ACC112 (cell line): Measurements from ENCODE around the gene ANK3.

Source experiments
- H2AFZ ChIP-seq: fragments of 200-600 bp; sonication (generic); one replicate; pipeline ENCODE4 v1.6.0; 2017; ENCODE audit warnings: antibody characterized with exemption, low read length; ENCODE audit not compliant: unreplicated experiment
- H3K27ac ChIP-seq: fragments of 200-600 bp; sonication (generic); 2 replicates; pipeline ENCODE4 v1.5.1; 2014; ENCODE audit warnings: low read depth, mild to moderate bottlenecking, antibody characterized with exemption, low read length, moderate library complexity
- H3K27me3 ChIP-seq: fragments of 200-600 bp; sonication (generic); 2 replicates; pipeline ENCODE4 v1.6.1; 2014; ENCODE audit warnings: mild to moderate bottlenecking, antibody characterized with exemption, low read length, moderate library complexity, mixed read lengths; ENCODE audit not compliant: insufficient read depth
- H3K36me3 ChIP-seq: fragments of 200-600 bp; sonication (generic); 2 replicates; pipeline ENCODE4 v1.6.1; 2016; ENCODE audit warnings: mild to moderate bottlenecking, antibody characterized with exemption, low read length, moderate library complexity, mixed read lengths; ENCODE audit not compliant: insufficient read depth
- H3K4me1 ChIP-seq: fragments of 200-600 bp; sonication (generic); one replicate; pipeline ENCODE4 v1.6.1; 2016; ENCODE audit warnings: low read length, mixed read lengths; ENCODE audit not compliant: insufficient read depth, unreplicated experiment, control insufficient read depth
- H3K4me3 ChIP-seq: fragments of 200-600 bp; sonication (generic); 2 replicates; pipeline ENCODE4 v1.5.1; 2014; ENCODE audit warnings: mild to moderate bottlenecking, low read depth, low read length
- H3K79me2 ChIP-seq: fragments of 200-600 bp; sonication (generic); one replicate; pipeline ENCODE4 v1.6.0; 2016; ENCODE audit warnings: low read length; ENCODE audit not compliant: control insufficient read depth, unreplicated experiment, insufficient read depth

Gene ANK3

GRCh38 chr10:60050366-60050765 is 339.3 kb downstream of the ANK3 start:
- Histone ChIP-seq H3K36me3 (no peaks in the 10 kb centered on the region), H3K4me3 (no peak overlapping the region), H3K79me2 (no peaks in the 10 kb centered on the region), H3K4me1 (peaks cover 4% of the 10 kb centered on the region), H2AFZ (no peak overlapping the region), H3K27me3 (no peaks in the 10 kb centered on the region), H3K27ac (no peak overlapping the region)

- H3K79me2 ChIP-seq = no peaks in the 10 kb centered on the region
- no peaks in the 10 kb centered on the region for H3K36me3 ChIP-seq
- H2AFZ ChIP-seq = no peak overlapping the region
- H3K4me1 ChIP-seq = no peaks in the 10 kb centered on the region
- H3K27me3 ChIP-seq = no peaks in the 10 kb centered on the region
- no peak overlapping the region for H3K4me3 ChIP-seq
- H3K27ac ChIP-seq = no peak overlapping the region
Measured at GRCh38 chr10:60048091-60048501, 341.6 kb downstream of the ANK3 start.

GRCh38 chr10:60045571-60045970 is 344.1 kb downstream of the ANK3 start:
- no peaks in the 10 kb centered on the region for H3K79me2 ChIP-seq
- H3K27me3 ChIP-seq = no peaks in the 10 kb centered on the region
- H3K4me3 ChIP-seq = no peak overlapping the region
- no peaks in the 10 kb centered on the region for H3K36me3 ChIP-seq
- no peak overlapping the region for H3K27ac ChIP-seq
- no peaks in the 10 kb centered on the region for H3K4me1 ChIP-seq
- H2AFZ ChIP-seq = no peak overlapping the region

GRCh38 chr10:60044971-60045370 is 344.7 kb downstream of the ANK3 start:
- Histone ChIP-seq H3K4me3 (no peak overlapping the region), H3K4me1 (no peaks in the 10 kb centered on the region), H3K36me3 (no peaks in the 10 kb centered on the region), H3K27ac (no peak overlapping the region), H2AFZ (no peak overlapping the region), H3K27me3 (no peaks in the 10 kb centered on the region), H3K79me2 (no peaks in the 10 kb centered on the region)

GRCh38 chr10:60044242-60044641 is 345.4 kb downstream of the ANK3 start:
- Histone ChIP-seq H3K27me3 (no peaks in the 10 kb centered on the region), H2AFZ (no peak overlapping the region), H3K79me2 (no peaks in the 10 kb centered on the region), H3K4me1 (no peaks in the 10 kb centered on the region), H3K36me3 (no peaks in the 10 kb centered on the region), H3K4me3 (no peak overlapping the region), H3K27ac (no peak overlapping the region)

GRCh38 chr10:60043561-60044241 is 346.0 kb downstream of the ANK3 start:
- H3K36me3 ChIP-seq = no peaks in the 10 kb centered on the region
- no peaks in the 10 kb centered on the region for H3K4me1 ChIP-seq
- H2AFZ ChIP-seq = no peak overlapping the region
- H3K27me3 ChIP-seq = no peaks in the 10 kb centered on the region
- H3K27ac ChIP-seq = no peak overlapping the region
- H3K79me2 ChIP-seq = no peaks in the 10 kb centered on the region
- H3K4me3 ChIP-seq = no peak overlapping the region

GRCh38 chr10:60042914-60043313 is 346.8 kb downstream of the ANK3 start:
- Histone ChIP-seq H3K27me3 (no peaks in the 10 kb centered on the region), H3K36me3 (no peaks in the 10 kb centered on the region), H3K27ac (no peak overlapping the region), H3K4me1 (no peaks in the 10 kb centered on the region), H3K79me2 (no peaks in the 10 kb centered on the region), H2AFZ (no peak overlapping the region), H3K4me3 (no peak overlapping the region)

- no peaks in the 10 kb centered on the region for H3K27me3 ChIP-seq
- H3K36me3 ChIP-seq = no peaks in the 10 kb centered on the region
- H2AFZ ChIP-seq = no peak overlapping the region
- no peaks in the 10 kb centered on the region for H3K4me1 ChIP-seq
- H3K4me3 ChIP-seq = no peak overlapping the region
- no peak overlapping the region for H3K27ac ChIP-seq
- H3K79me2 ChIP-seq = no peaks in the 10 kb centered on the region
Measured at GRCh38 chr10:60042262-60042661, 347.4 kb downstream of the ANK3 start.

- no peak overlapping the region for H3K27ac ChIP-seq
- no peaks in the 10 kb centered on the region for H3K36me3 ChIP-seq
- H3K4me1 ChIP-seq = no peaks in the 10 kb centered on the region
- H3K4me3 ChIP-seq = no peak overlapping the region
- no peaks in the 10 kb centered on the region for H3K27me3 ChIP-seq
- H2AFZ ChIP-seq = no peak overlapping the region
- no peaks in the 10 kb centered on the region for H3K79me2 ChIP-seq
Measured at GRCh38 chr10:60041489-60042133, 348.1 kb downstream of the ANK3 start.

- Histone ChIP-seq H3K4me3 (no peak overlapping the region), H3K79me2 (no peaks in the 10 kb centered on the region), H2AFZ (no peak overlapping the region), H3K27ac (no peak overlapping the region), H3K27me3 (no peaks in the 10 kb centered on the region), H3K4me1 (no peaks in the 10 kb centered on the region), H3K36me3 (no peaks in the 10 kb centered on the region)
Measured at GRCh38 chr10:60040014-60040662, 349.5 kb downstream of the ANK3 start.

- H3K4me1 ChIP-seq = peaks cover 13% of the 10 kb centered on the region
- no peak overlapping the region for H3K27ac ChIP-seq
- H3K36me3 ChIP-seq = no peaks in the 10 kb centered on the region
- H3K4me3 ChIP-seq = no peak overlapping the region
- no peaks in the 10 kb centered on the region for H3K79me2 ChIP-seq
- no peaks in the 10 kb centered on the region for H3K27me3 ChIP-seq
- H2AFZ ChIP-seq = no peak overlapping the region
Measured at GRCh38 chr10:60035984-60036383, 353.7 kb downstream of the ANK3 start.
